H1 (cell line): ENCODE measurements around the gene BACE2. TPM values are rescaled to one million over a fixed set of nuclear protein-coding genes. Genes with fewer than 3 reads are reported as not detected.

Source experiments
- CTCF ChIA-PET: fragments of 300-600 bp; sonication (Branson Sonifier 250); formaldehyde crosslinking; loops from one replicate; lab custom pipeline; 2021; ENCODE audit not compliant: partially characterized antibody; lab: Charles Lee
- POLR2A ChIA-PET: fragments of 300-600 bp; sonication (Branson Sonifier 250); formaldehyde crosslinking; loops from one replicate; lab custom pipeline; 2021; ENCODE audit warnings: inconsistent platforms; ENCODE audit not compliant: partially characterized antibody; lab: Charles Lee
- DNase-seq, 2 experiments: peaks; one replicate each; pipeline versions ENCODE4 v3.0.0 to v3.0.0-alpha.2; 2010 to 2022; ENCODE audit warnings: low spot score in 2 of 2, low read depth in 1 of 2, mixed read lengths in 1 of 2
- FAIRE-seq: peaks from 2 replicates; lab custom pipeline; 2011; peaks lifted over from hg19 to GRCh38; lab: Jason Lieb, UNC
- H2AFZ ChIP-seq: 2 replicates; pipeline ENCODE4 v1.8.1; 2012; ENCODE audit warnings: low read length, inconsistent platforms
- H2AK5ac ChIP-seq: 2 replicates; pipeline ENCODE4 v1.6.1; 2013; ENCODE audit warnings: low read depth, low read length
- H2BK120ac ChIP-seq: replicated peaks from 2 replicates; pipeline ENCODE3; 2013; ENCODE audit warnings: low read depth, low read length, inconsistent platforms
- H2BK12ac ChIP-seq: 2 replicates; pipeline ENCODE4 v1.6.1; 2013; ENCODE audit warnings: low read depth, low read length
- H2BK15ac ChIP-seq: 2 replicates; pipeline ENCODE4 v1.6.1; 2013; ENCODE audit warnings: low read length
- H2BK20ac ChIP-seq: 2 replicates; pipeline ENCODE4 v1.6.1; 2013; ENCODE audit warnings: low read length
- H2BK5ac ChIP-seq: 2 replicates; pipeline ENCODE4 v1.6.1; 2013; ENCODE audit warnings: low read depth, low read length
- H3K14ac ChIP-seq: 2 replicates; pipeline ENCODE4 v1.6.1; 2013; ENCODE audit warnings: inconsistent platforms; ENCODE audit not compliant: insufficient read length
- H3K18ac ChIP-seq: 2 replicates; pipeline ENCODE4 v1.6.1; 2013; ENCODE audit warnings: low read length; ENCODE audit errors: extremely low read depth
- H3K23ac ChIP-seq: 2 replicates; pipeline ENCODE4 v1.6.1; 2013; ENCODE audit warnings: inconsistent platforms; ENCODE audit not compliant: insufficient read length
- H3K23me2 ChIP-seq: 2 replicates; pipeline ENCODE4 v1.6.1; 2013; ENCODE audit warnings: low read depth, low read length
- H3K27ac ChIP-seq: 2 replicates; pipeline ENCODE4 v1.6.1; 2011; ENCODE audit warnings: low read depth, low read length, inconsistent platforms
- H3K27me3 ChIP-seq, 4 experiments: replicated peaks in 1 of 4; 1 replicate in 1 of 4; 2 replicates in 3 of 4; pipeline versions ENCODE4 v1.6.1 to v1.8.1; 2011 to 2013; ENCODE audit warnings: low read length in 3 of 4, mild to moderate bottlenecking in 3 of 4, inconsistent platforms in 2 of 4, mixed read lengths in 2 of 4, moderate library complexity in 1 of 4; ENCODE audit not compliant: control insufficient read depth in 3 of 4, insufficient read depth in 3 of 4; ENCODE audit errors: extremely low read depth in 1 of 4
- H3K36me3 ChIP-seq, 4 experiments: 2 replicates each; pipeline versions ENCODE4 v1.6.1 to v1.8.1; 2011 to 2013; ENCODE audit warnings: mild to moderate bottlenecking in 4 of 4, low read length in 3 of 4, moderate library complexity in 2 of 4, control low read depth in 1 of 4, inconsistent platforms in 1 of 4; ENCODE audit not compliant: insufficient read depth in 4 of 4, control insufficient read depth in 2 of 4
- H3K4ac ChIP-seq: replicated peaks from 2 replicates; pipeline ENCODE3; 2013; ENCODE audit warnings: low read length, low read depth, mixed read lengths, inconsistent platforms; ENCODE audit not compliant: insufficient read length
- H3K4me1 ChIP-seq, 4 experiments: replicated peaks in 1 of 4; 1 replicate in 1 of 4; 2 replicates in 3 of 4; pipeline versions ENCODE4 v1.6.1 to v1.8.1; 2011 to 2013; ENCODE audit warnings: low read length in 3 of 4, inconsistent platforms in 2 of 4, mixed read lengths in 1 of 4; ENCODE audit not compliant: insufficient read depth in 4 of 4, control insufficient read depth in 3 of 4
- H3K4me2 ChIP-seq, 2 experiments: 2 replicates each; pipeline versions ENCODE4 v1.6.1 to v1.8.1; 2011 to 2013; ENCODE audit warnings: low read depth in 2 of 2, low read length in 2 of 2, control low read depth in 1 of 2, inconsistent platforms in 1 of 2, mild to moderate bottlenecking in 1 of 2; ENCODE audit not compliant: insufficient read depth in 1 of 2
- H3K4me3 ChIP-seq, 4 experiments: fragments of 200-600, 300-600 bp in 1 of 4; sonication (generic), shearing (Covaris generic), sonication (Bioruptor Twin) in 1 of 4; 2 replicates each; pipeline versions ENCODE4 v1.5.1 to v1.8.1; 2011 to 2016; ENCODE audit warnings: low read length in 4 of 4, low read depth in 3 of 4, control low read depth in 2 of 4, inconsistent platforms in 2 of 4, mild to moderate bottlenecking in 2 of 4, mixed read lengths in 1 of 4, moderate library complexity in 1 of 4; ENCODE audit not compliant: insufficient read depth in 2 of 4; ENCODE audit errors: extremely low read depth in 1 of 4
- H3K56ac ChIP-seq: replicated peaks from 2 replicates; pipeline ENCODE3; 2013; ENCODE audit warnings: low read depth, mild to moderate bottlenecking, mixed read lengths, low read length, inconsistent platforms; ENCODE audit not compliant: insufficient read length
- H3K79me1 ChIP-seq: 2 replicates; pipeline ENCODE4 v1.6.1; 2013; ENCODE audit warnings: low read depth, low read length, control low read depth
- H3K79me2 ChIP-seq, 2 experiments: 2 replicates each; pipeline versions ENCODE4 v1.6.1 to v1.8.1; 2012 to 2013; ENCODE audit warnings: low read length in 2 of 2, mild to moderate bottlenecking in 2 of 2, inconsistent platforms in 1 of 2; ENCODE audit not compliant: insufficient read depth in 2 of 2, control insufficient read depth in 1 of 2
- H3K9ac ChIP-seq, 4 experiments: replicated peaks in 1 of 4; 1 replicate in 1 of 4; 2 replicates in 3 of 4; pipeline versions ENCODE4 v1.6.1 to v1.8.1; 2011 to 2013; ENCODE audit warnings: low read depth in 3 of 4, low read length in 3 of 4, control low read depth in 2 of 4, mild to moderate bottlenecking in 2 of 4, moderate library complexity in 2 of 4, inconsistent platforms in 1 of 4; ENCODE audit errors: extremely low read depth in 1 of 4
- H3K9me3 ChIP-seq, 2 experiments: 2 replicates each; pipeline versions ENCODE4 v1.6.1 to v1.8.1; 2012 to 2013; ENCODE audit warnings: mild to moderate bottlenecking in 2 of 2, moderate library complexity in 2 of 2, control low read depth in 1 of 2, inconsistent platforms in 1 of 2, low read depth in 1 of 2, low read length in 1 of 2, mixed read lengths in 1 of 2; ENCODE audit not compliant: insufficient read depth in 2 of 2
- H4K20me1 ChIP-seq, 2 experiments: replicated peaks in 1 of 2; 2 replicates each; pipeline versions ENCODE3 to v1.8.1; 2011 to 2013; ENCODE audit warnings: inconsistent platforms in 2 of 2, low read length in 2 of 2, mild to moderate bottlenecking in 1 of 2; ENCODE audit not compliant: insufficient read depth in 2 of 2, control insufficient read depth in 1 of 2
- H4K5ac ChIP-seq: 2 replicates; pipeline ENCODE4 v1.6.1; 2013; ENCODE audit warnings: low read length, low read depth, mixed read lengths, inconsistent platforms; ENCODE audit not compliant: insufficient read length
- H4K8ac ChIP-seq: 2 replicates; pipeline ENCODE4 v1.8.0; 2013; ENCODE audit warnings: mild to moderate bottlenecking, moderate library complexity, low read length, inconsistent platforms; ENCODE audit not compliant: insufficient read depth; ENCODE audit errors: extremely low read depth
- H4K91ac ChIP-seq: replicated peaks from 2 replicates; pipeline ENCODE3; 2013; ENCODE audit warnings: low read length, mixed read lengths, inconsistent platforms; ENCODE audit not compliant: insufficient read length
- ATF3 ChIP-seq: IDR thresholded peaks from 2 replicates; pipeline ENCODE4 v1.6.1; 2011; ENCODE audit warnings: low read depth, mild to moderate bottlenecking, low read length; ENCODE audit not compliant: insufficient read depth
- EP300 ChIP-seq, 2 experiments: IDR thresholded peaks; 1 replicate in 1 of 2; 2 replicates in 1 of 2; pipeline ENCODE4 v1.6.1; 2011 to 2012; ENCODE audit warnings: low read depth in 2 of 2, low read length in 2 of 2, mild to moderate bottlenecking in 2 of 2, borderline replicate concordance in 1 of 2, inconsistent platforms in 1 of 2, moderate library complexity in 1 of 2
- KDM1A ChIP-seq: fragments of 200-600, 300-600 bp; sonication (generic); IDR thresholded peaks from 2 replicates; pipeline ENCODE4 v1.7.1; 2016; ENCODE audit warnings: mild to moderate bottlenecking, low read length, borderline replicate concordance
- KDM5A ChIP-seq: fragments of 200-600 bp; IDR thresholded peaks from 2 replicates; pipeline ENCODE4 v1.7.1; 2012; ENCODE audit warnings: mild to moderate bottlenecking, low read length, inconsistent platforms, mixed read lengths
- MAFK ChIP-seq: IDR thresholded peaks from 2 replicates; pipeline ENCODE4 v1.6.1; 2012; ENCODE audit warnings: low read depth, mild to moderate bottlenecking, improper control_type of control experiment, low read length
- MAX ChIP-seq: IDR thresholded peaks from 2 replicates; pipeline ENCODE4 v1.6.1; 2012; ENCODE audit warnings: inconsistent platforms
- POLR2A ChIP-seq, 2 experiments: IDR thresholded peaks; 1 replicate in 1 of 2; 2 replicates in 1 of 2; pipeline ENCODE4 v1.6.1; 2011; ENCODE audit warnings: low read depth in 2 of 2, low read length in 2 of 2, mild to moderate bottlenecking in 2 of 2; ENCODE audit errors: control extremely low read depth in 1 of 2
- RNF2 ChIP-seq: fragments of 200-900, 300-1000 bp; sonication (generic); IDR thresholded peaks from 2 replicates; pipeline ENCODE4 v1.7.1; 2016; ENCODE audit warnings: borderline replicate concordance, low read depth, mild to moderate bottlenecking, antibody characterized with exemption, low read length; ENCODE audit not compliant: poor library complexity, severe bottlenecking; ENCODE audit errors: missing control alignments
- SAP30 ChIP-seq: fragments of 300-600 bp; sonication (generic); IDR thresholded peaks from 2 replicates; pipeline ENCODE4 v1.7.1; 2012; ENCODE audit warnings: low read length, moderate library complexity, mild to moderate bottlenecking, inconsistent platforms; ENCODE audit not compliant: insufficient read depth, insufficient replicate concordance
- TAF7 ChIP-seq: optimal IDR thresholded peaks from 2 replicates; pipeline ENCODE3; 2011; ENCODE audit warnings: low read depth, mild to moderate bottlenecking, inconsistent platforms, low read length, moderate library complexity, borderline replicate concordance
- ZNF274 ChIP-seq: IDR thresholded peaks from 2 replicates; pipeline ENCODE4 v1.7.0; 2012; ENCODE audit warnings: low read length, borderline replicate concordance; ENCODE audit errors: extremely low read depth
- WGBS, 2 experiments: shearing (Covaris generic) in 1 of 2; methylation state at CpG; one replicate each; pipeline versions ENCODE4 v1.1.6 to v1.1.7; 2013 to 2015; ENCODE audit warnings: low lambda C conversion rate in 2 of 2, mixed read lengths in 2 of 2, inconsistent platforms in 1 of 2, low coverage in 1 of 2, missing lambda C conversion rate in 1 of 2; ENCODE audit not compliant: insufficient replicate concordance in 2 of 2, insufficient coverage in 1 of 2, insufficient read length in 1 of 2; ENCODE audit errors: extremely low coverage in 1 of 2, missing lambda C conversion rate in 1 of 2; 5-methylcytosine and 5-hydroxymethylcytosine counted together
- polyA plus RNA-seq, 7 experiments: library from polyadenylated mRNA; depleted of rRNA in 3 of 7; stranded (reverse) in 5 of 7; unstranded in 2 of 7; fragments of >200 nt in 5 of 7; fragments of 200-250 nt in 2 of 7; gene quantifications; 1 replicate in 5 of 7; 2 replicates in 1 of 7; 4 replicates in 1 of 7; pipeline versions ENCODE4 v1.2.1 to v1.2.3, GENCODE V29; 2011 to 2013; ENCODE audit warnings: missing spikeins in 2 of 7, mixed read lengths in 2 of 7
- total RNA-seq: library from RNA; stranded (reverse); fragmentation: NEBNext Ultra II Directional; extraction: Animal tissue kit (Norgen Biotek cat#: 25700); gene quantifications from 2 replicates; pipeline ENCODE4 v1.2.1, GENCODE V29; 2021

The BACE2 gene
- total and polyA plus RNA-seq, 2 of the 8 experiments (the other 6 are each of a cell fraction or from before 2014, with no cell fraction given), result 8.1 to 10.9 TPM

GRCh38 chr21:41164981-41165655 lies 2.8 kb upstream of the BACE2 start:
- Histone ChIP-seq H2AK5ac (no peak overlapping the region), H4K8ac (no peak overlapping the region), H3K27ac (no peak overlapping the region), H3K23me2 (peaks cover 12% of the 10 kb centered on the region; the same call in 1 of the 2 replicates), H2BK120ac (no peak overlapping the region), H3K36me3 (no peaks in the 10 kb centered on the region), H3K4me3 (no peak overlapping the region), H4K20me1 (peaks cover 0 to 4% of the 10 kb centered on the region in 2 experiments), H2BK20ac (no peak overlapping the region), H3K23ac (no peak overlapping the region), H4K5ac (no peak overlapping the region), H2BK5ac (no peak overlapping the region), H3K14ac (no peak overlapping the region), H3K4ac (no peak overlapping the region), H2BK15ac (no peak overlapping the region), H3K79me2 (no peaks in the 10 kb centered on the region), H2AFZ (no peak overlapping the region), H3K9me3 (no peaks in the 10 kb centered on the region), H3K4me1 (peaks cover 0 to 7% (median 4%) of the 10 kb centered on the region in 4 experiments; a peak in 4 of 7 replicates), H2BK12ac (no peak overlapping the region), H4K91ac (no peak overlapping the region), H3K56ac (no peak overlapping the region), H3K18ac (no peak overlapping the region), H3K9ac (no peak overlapping the region), H3K27me3 (peaks cover 0 to 29% (median 21%) of the 10 kb centered on the region in 4 experiments; a peak in 6 of 7 replicates), H3K79me1 (no peaks in the 10 kb centered on the region), H3K4me2 (no peak overlapping the region)
- ChIA-PET POLR2A (no interaction called here), CTCF (no interaction called here)
- no peak for DNase-seq
- 90% methylated on average over 11 of the region's 11 CpGs; no CpG with 5 or more reads in 1 of the 2 experiments for WGBS, 2 experiments
- FAIRE-seq, result no peak
- TF ChIP-seq MAFK (no peak), KDM5A (no peak), ATF3 (no peak), RNF2 (no peak), MAX (no peak), ZNF274 (no peak), TAF7 (no peak), SAP30 (no peak), KDM1A (no peak), POLR2A (IDR thresholded peaks at IDR 0.05; ENCODE audit: control extremely low read depth in 1 of 2, low read depth in 2 of 2, low read length in 2 of 2) (no peak), EP300 (IDR thresholded peaks at IDR 0.05; ENCODE audit: borderline replicate concordance in 1 of 2, low read depth in 2 of 2, low read length in 2 of 2) (no peak)
